Mononuclear cell (primary cell): Measurements from ENCODE around the gene ALOX5AP. TPM values are rescaled to one million over a fixed set of nuclear protein-coding genes. Genes with fewer than 3 reads are reported as not detected.

Source experiments
- H3K27me3 ChIP-seq: 2 replicates; pipeline ENCODE4 v1.6.0; 2011; ENCODE audit warnings: low read length, control low read depth; ENCODE audit not compliant: insufficient read depth
- H3K4me1 ChIP-seq: 2 replicates; pipeline ENCODE4 v1.5.1; 2011; ENCODE audit warnings: mild to moderate bottlenecking, low read length, control low read depth; ENCODE audit not compliant: insufficient read depth
- H3K4me3 ChIP-seq: 2 replicates; pipeline ENCODE4 v1.5.1; 2011; ENCODE audit warnings: mild to moderate bottlenecking, low read length, moderate library complexity
- H3K9me3 ChIP-seq: 2 replicates; pipeline ENCODE4 v1.5.1; 2011; ENCODE audit warnings: low read depth, mild to moderate bottlenecking, control low read depth, low read length
- total RNA-seq: library from RNA; depleted of rRNA; stranded (reverse); fragments of >200 nt; gene quantifications from one replicate; pipeline ENCODE4 v1.2.3, GENCODE V29; 2012

Gene ALOX5AP
- total RNA-seq, 1 donor: 48.2 TPM

- no peak overlapping the region for H3K4me3 ChIP-seq
- no peaks in the 10 kb centered on the region for H3K9me3 ChIP-seq
- H3K4me1 ChIP-seq: no peaks in the 10 kb centered on the region
- no peaks in the 10 kb centered on the region for H3K27me3 ChIP-seq
These were observed 20.3 kb downstream of the ALOX5AP start for GRCh38 chr13:30755678-30756077.

- H3K4me1 ChIP-seq: no peaks in the 10 kb centered on the region
- H3K27me3 ChIP-seq: no peaks in the 10 kb centered on the region
- no peak overlapping the region for H3K4me3 ChIP-seq
- no peaks in the 10 kb centered on the region for H3K9me3 ChIP-seq
These were observed 21.8 kb downstream of the ALOX5AP start for GRCh38 chr13:30757026-30757742.

- Histone ChIP-seq H3K4me1 (no peaks in the 10 kb centered on the region), H3K27me3 (no peaks in the 10 kb centered on the region), H3K4me3 (no peak overlapping the region), H3K9me3 (no peaks in the 10 kb centered on the region)
These were observed 24.4 kb downstream of the ALOX5AP start for GRCh38 chr13:30759748-30760147.

- Histone ChIP-seq H3K4me1 (no peaks in the 10 kb centered on the region), H3K27me3 (no peaks in the 10 kb centered on the region), H3K4me3 (no peak overlapping the region), H3K9me3 (no peaks in the 10 kb centered on the region)
These were observed 27.3 kb downstream of the ALOX5AP start for GRCh38 chr13:30762643-30763042.

GRCh38 chr13:30763786-30764413 is 28.6 kb downstream of the ALOX5AP start:
- H3K4me3 ChIP-seq: no peak overlapping the region
- no peaks in the 10 kb centered on the region for H3K9me3 ChIP-seq
- H3K27me3 ChIP-seq: no peaks in the 10 kb centered on the region
- no peaks in the 10 kb centered on the region for H3K4me1 ChIP-seq

- no peak overlapping the region for H3K4me3 ChIP-seq
These were observed 30.9 kb downstream of the ALOX5AP start for GRCh38 chr13:30766231-30766630.

GRCh38 chr13:30770929-30771328 is 35.6 kb downstream of the ALOX5AP start:
- Histone ChIP-seq H3K9me3 (no peaks in the 10 kb centered on the region), H3K27me3 (no peaks in the 10 kb centered on the region), H3K4me1 (peaks cover 4% of the 10 kb centered on the region), H3K4me3 (no peak overlapping the region)

More at GRCh38 chr13:30766231-30766630, 30.9 kb downstream of the ALOX5AP start:
- no peaks in the 10 kb centered on the region for H3K4me1 ChIP-seq
- H3K9me3 ChIP-seq: no peaks in the 10 kb centered on the region
- H3K27me3 ChIP-seq: no peaks in the 10 kb centered on the region

GRCh38 chr13:30773561-30773960 is 38.2 kb downstream of the ALOX5AP start:
- no peak overlapping the region for H3K4me3 ChIP-seq
- peaks cover 4% of the 10 kb centered on the region for H3K4me1 ChIP-seq
- no peaks in the 10 kb centered on the region for H3K27me3 ChIP-seq
- H3K9me3 ChIP-seq: no peaks in the 10 kb centered on the region

- peaks cover 4% of the 10 kb centered on the region for H3K4me1 ChIP-seq
- no peak overlapping the region for H3K4me3 ChIP-seq
- no peaks in the 10 kb centered on the region for H3K9me3 ChIP-seq
- H3K27me3 ChIP-seq: no peaks in the 10 kb centered on the region
These were observed 38.9 kb downstream of the ALOX5AP start for GRCh38 chr13:30774214-30774730.

GRCh38 chr13:30776661-30777060 is 41.3 kb downstream of the ALOX5AP start:
- no peaks in the 10 kb centered on the region for H3K9me3 ChIP-seq
- H3K4me1 ChIP-seq: peaks cover 4% of the 10 kb centered on the region
- no peaks in the 10 kb centered on the region for H3K27me3 ChIP-seq
- no peak overlapping the region for H3K4me3 ChIP-seq

GRCh38 chr13:30779016-30779415 is 43.7 kb downstream of the ALOX5AP start:
- Histone ChIP-seq H3K4me1 (peaks cover 4% of the 10 kb centered on the region), H3K27me3 (no peaks in the 10 kb centered on the region), H3K9me3 (no peaks in the 10 kb centered on the region), H3K4me3 (no peak overlapping the region)

GRCh38 chr13:30779608-30780007 is 44.3 kb downstream of the ALOX5AP start:
- H3K9me3 ChIP-seq: no peaks in the 10 kb centered on the region
- H3K4me3 ChIP-seq: no peak overlapping the region
- peaks cover 1% of the 10 kb centered on the region for H3K4me1 ChIP-seq
- H3K27me3 ChIP-seq: no peaks in the 10 kb centered on the region

- peaks cover 6% of the 10 kb centered on the region for H3K4me1 ChIP-seq
- no peaks in the 10 kb centered on the region for H3K27me3 ChIP-seq
- H3K9me3 ChIP-seq: no peaks in the 10 kb centered on the region
- no peak overlapping the region for H3K4me3 ChIP-seq
These were observed 45.1 kb downstream of the ALOX5AP start for GRCh38 chr13:30780338-30780981.

- Histone ChIP-seq H3K4me3 (no peak overlapping the region), H3K27me3 (no peaks in the 10 kb centered on the region), H3K4me1 (peaks cover 8% of the 10 kb centered on the region), H3K9me3 (no peaks in the 10 kb centered on the region)
These were observed 50.0 kb downstream of the ALOX5AP start for GRCh38 chr13:30785191-30785850.

GRCh38 chr13:30786648-30787047 is 51.3 kb downstream of the ALOX5AP start:
- H3K4me3 ChIP-seq: no peak overlapping the region
- peaks cover 8% of the 10 kb centered on the region for H3K4me1 ChIP-seq
- H3K9me3 ChIP-seq: no peaks in the 10 kb centered on the region
- H3K27me3 ChIP-seq: no peaks in the 10 kb centered on the region
